Stimulated activated CD4-positive, alpha-beta T cell treated with anti-CD3 and anti-CD28 coated beads, TNF-alpha, amount 100 ng/mL, for 24 hours (primary cell): ENCODE measurements around the gene LRATD1.
"Not testable (repeated sequence)": the region's sequence is repeated elsewhere in the genome, so short reads cannot be mapped to it uniquely, and the experiment has no call there.

Experiments
- DNase-seq, 3 experiments: peaks; one replicate each; pipeline ENCODE4 v3.0.0-alpha.2; 2020; ENCODE audit warnings: low read depth in 3 of 3

LRATD1 gene

GRCh38 chr2:14632133-14632936, at the start of gene LRATD1:
LRATD1 (plus strand) TSS chr2:14632717; CDS start chr2:14633980, 1,263 bp downstream.
- DNase-seq = no peak

- DNase-seq = no peak
Observed at GRCh38 chr2:14583059-14583458, 49.5 kb upstream of the LRATD1 start.

- no peak for DNase-seq
Observed at GRCh38 chr2:14583802-14584201, 48.7 kb upstream of the LRATD1 start.

- no peak for DNase-seq
Observed at GRCh38 chr2:14587119-14587518, 45.4 kb upstream of the LRATD1 start.

- no peak for DNase-seq
Observed at GRCh38 chr2:14601156-14601770, 31.3 kb upstream of the LRATD1 start.

GRCh38 chr2:14602309-14602708, 30.2 kb upstream of the LRATD1 start:
- DNase-seq = no peak

GRCh38 chr2:14603676-14604075, 28.8 kb upstream of the LRATD1 start:
- no peak for DNase-seq

- no peak for DNase-seq
Observed at GRCh38 chr2:14608245-14608644, 24.3 kb upstream of the LRATD1 start.

- DNase-seq = no peak
Observed at GRCh38 chr2:14614017-14614416, 18.5 kb upstream of the LRATD1 start.

- no peak for DNase-seq
Observed at GRCh38 chr2:14615121-14615520, 17.4 kb upstream of the LRATD1 start.

GRCh38 chr2:14615760-14616159, 16.8 kb upstream of the LRATD1 start:
- DNase-seq = no peak

GRCh38 chr2:14616342-14616741, 16.2 kb upstream of the LRATD1 start:
- DNase-seq = no peak

GRCh38 chr2:14616950-14617349, 15.6 kb upstream of the LRATD1 start:
- DNase-seq = no peak

- DNase-seq = no peak
Observed at GRCh38 chr2:14619441-14619840, 13.1 kb upstream of the LRATD1 start.

GRCh38 chr2:14621114-14621513, 11.4 kb upstream of the LRATD1 start:
- DNase-seq = no peak

- DNase-seq = no peak
Observed at GRCh38 chr2:14621906-14622549, 10.5 kb upstream of the LRATD1 start.

- DNase-seq = not testable (repeated sequence)
Observed at GRCh38 chr2:14622550-14622939, 10.0 kb upstream of the LRATD1 start.

- no peak for DNase-seq
Observed at GRCh38 chr2:14623237-14623636, 9.3 kb upstream of the LRATD1 start.

GRCh38 chr2:14626873-14627272, 5.6 kb upstream of the LRATD1 start:
- no peak for DNase-seq

- no peak for DNase-seq
Observed at GRCh38 chr2:14628901-14629300, 3.6 kb upstream of the LRATD1 start.

- DNase-seq = no peak
Observed at GRCh38 chr2:14631406-14632040, 994 bp upstream of the LRATD1 start.

GRCh38 chr2:14633061-14633460, 544 bp downstream of the LRATD1 start:
- DNase-seq = no peak
